Kidney (tissue), 14 donors: ENCODE data around the gene NUP98. TPM values are rescaled to one million over a fixed set of nuclear protein-coding genes. Genes with fewer than 3 reads are reported as not detected.

Experiments used
- DNase-seq, 5 donors: peaks; one replicate each; pipeline ENCODE4 v3.0.0-alpha.2; 2013 to 2020
- FAIRE-seq: peaks from 2 replicates; lab custom pipeline; 2012; peaks lifted over from hg19 to GRCh38; lab: Jason Lieb, UNC
- H3K27ac ChIP-seq, 2 donors: one replicate each; pipeline ENCODE4 v1.7.0; 2013; ENCODE audit warnings: low read depth in 2 of 2, low read length in 2 of 2, inconsistent platforms in 1 of 2
- H3K27me3 ChIP-seq: one replicate; pipeline ENCODE4 v1.7.1; 2013; ENCODE audit warnings: low read length, inconsistent platforms; ENCODE audit not compliant: control insufficient read depth, insufficient read depth
- H3K36me3 ChIP-seq, 3 donors: one replicate each; pipeline versions ENCODE4 v1.7.0 to v1.7.1; 2013; ENCODE audit warnings: low read length in 3 of 3, control low read depth in 1 of 3, inconsistent platforms in 1 of 3; ENCODE audit not compliant: insufficient read depth in 3 of 3, control insufficient read depth in 2 of 3
- H3K4me1 ChIP-seq, 3 donors: one replicate each; pipeline versions ENCODE4 v1.7.0 to v1.7.1; 2013; ENCODE audit warnings: low read length in 3 of 3, inconsistent platforms in 1 of 3, low read depth in 1 of 3; ENCODE audit not compliant: control insufficient read depth in 2 of 3, insufficient read depth in 2 of 3
- H3K4me3 ChIP-seq, 3 donors: one replicate each; pipeline versions ENCODE4 v1.7.0 to v1.8.1; 2013; ENCODE audit warnings: low read length in 3 of 3, control low read depth in 1 of 3, inconsistent platforms in 1 of 3
- H3K9ac ChIP-seq, 3 donors: one replicate each; pipeline versions ENCODE4 v1.7.0 to v1.7.1; 2013; ENCODE audit warnings: low read length in 3 of 3, control low read depth in 1 of 3, inconsistent platforms in 1 of 3
- H3K9me3 ChIP-seq, 3 donors: one replicate each; pipeline versions ENCODE4 v1.7.0 to v1.7.1; 2013; ENCODE audit warnings: low read length in 3 of 3, control low read depth in 1 of 3, inconsistent platforms in 1 of 3; ENCODE audit not compliant: control insufficient read depth in 2 of 3, insufficient read depth in 1 of 3
- CTCF ChIP-seq: IDR thresholded peaks from 3 replicates; pipeline ENCODE4 v1.5.1; 2012; ENCODE audit warnings: mild to moderate bottlenecking, moderate library complexity, borderline replicate concordance; ENCODE audit not compliant: insufficient read depth; ENCODE audit errors: extremely low read depth
- intact Hi-C: fragments of 100-400 bp; cut with DNase I; formaldehyde crosslinking; loops from one replicate; pipeline ENCODE4 v1.11.1; 2022
- polyA plus RNA-seq: library from polyadenylated mRNA; stranded (reverse); fragments of 350-450 nt; fragmentation: Illumina TruSeq; extraction: RNeasy Lipid Tissue Mini Kit (QIAGEN cat#74804); gene quantifications from one replicate; pipeline ENCODE4 v1.2.3, GENCODE V29; 2014; ENCODE audit warnings: low read depth, low replicate concordance; ENCODE audit not compliant: insufficient read depth
- total RNA-seq: library from RNA; stranded (reverse); fragmentation: NEBNext Ultra II Directional; extraction: Animal tissue kit (Norgen Biotek cat#: 25700); gene quantifications from one replicate; pipeline ENCODE4 v1.2.1, GENCODE V29; 2021
- donor health status: control.
- donor health status: control.
- donor health status: control.
- donor health status: control.
- donor health status: control.
- donor health status: DM: yes; HTN: yes; CAD: no.
- donor health status: Normal renal cell carcinoma (clear cell type).

Gene NUP98
- total and polyA plus RNA-seq, 2 donors from 2014 or later = 23.8 to 67.6 TPM

GRCh38 chr11:3674189-3674588, 123.2 kb downstream of the NUP98 start:
- no peaks in the 10 kb centered on the region for H3K4me1 ChIP-seq
- H3K9me3 ChIP-seq = no peaks in the 10 kb centered on the region
- FAIRE-seq = no peak
- peaks cover 17 to 46% (median 29%) of the 10 kb centered on the region in 3 donors for H3K36me3 ChIP-seq
- TF ChIP-seq CTCF = no peak
- no peak overlapping the region for H3K9ac ChIP-seq
- intact Hi-C loops = no loop called here
- no peak overlapping the region for H3K27ac ChIP-seq
- no peak for DNase-seq
- no peak overlapping the region for H3K4me3 ChIP-seq
- H3K27me3 ChIP-seq = no peaks in the 10 kb centered on the region

GRCh38 chr11:3671334-3672254, 125.8 kb downstream of the NUP98 start, which contains the start of gene CHRNA10:
Gene CHRNA10, minus strand, starts transcription at chr11:3671384. Its CDS starts 72 bp downstream, at chr11:3671312.
- intact Hi-C loops = no loop called here
- no peak for TF ChIP-seq CTCF
- DNase-seq (peak in 3 of 5 donors; percentile 66 to 86 (median 74)), FAIRE-seq (no peak)
- Histone ChIP-seq H3K27me3 (no peaks in the 10 kb centered on the region), H3K4me1 (no peaks in the 10 kb centered on the region), H3K9me3 (no peaks in the 10 kb centered on the region), H3K36me3 (peaks cover 6 to 35% (median 21%) of the 10 kb centered on the region in 3 donors), H3K27ac (no peak within 1 kb of the TSS), H3K9ac (no peak within 1 kb of the TSS), H3K4me3 (no peak within 1 kb of the TSS)

GRCh38 chr11:3669742-3670183, 127.6 kb downstream of the NUP98 start:
- Histone ChIP-seq H3K4me1 (no peaks in the 10 kb centered on the region), H3K9me3 (no peaks in the 10 kb centered on the region), H3K27me3 (no peaks in the 10 kb centered on the region), H3K27ac (no peak overlapping the region), H3K36me3 (peaks cover 3 to 24% (median 9%) of the 10 kb centered on the region in 3 donors), H3K9ac (no peak overlapping the region), H3K4me3 (no peak overlapping the region)
- intact Hi-C loops = no loop called here
- DNase-seq = no peak
- no peak for FAIRE-seq
- TF ChIP-seq CTCF = no peak
